Liver (tissue), 9 donors: ENCODE measurements around the gene BLOC1S1. TPM values are rescaled to one million over a fixed set of nuclear protein-coding genes. Genes with fewer than 3 reads are reported as not detected.

Experiments
- DNase-seq: peaks from one replicate; pipeline ENCODE4 v3.0.0-alpha.2; 2017; ENCODE audit warnings: low spot score
- H3K27ac ChIP-seq, 2 donors: one replicate each; pipeline ENCODE4 v1.7.0; 2013; ENCODE audit warnings: inconsistent platforms in 2 of 2, low read length in 2 of 2, control low read depth in 1 of 2, low read depth in 1 of 2, mild to moderate bottlenecking in 1 of 2
- H3K27me3 ChIP-seq, 4 donors: one replicate each; pipeline versions ENCODE4 v1.6.1 to v1.7.0; 2013; ENCODE audit warnings: low read length in 3 of 4, inconsistent platforms in 1 of 4, mild to moderate bottlenecking in 1 of 4, moderate library complexity in 1 of 4; ENCODE audit not compliant: control insufficient read depth in 4 of 4, insufficient read depth in 4 of 4
- H3K36me3 ChIP-seq, 4 donors: one replicate each; pipeline versions ENCODE4 v1.6.1 to v1.7.0; 2013; ENCODE audit warnings: low read length in 3 of 4, mild to moderate bottlenecking in 3 of 4, low read depth in 1 of 4, moderate library complexity in 1 of 4; ENCODE audit not compliant: control insufficient read depth in 4 of 4, insufficient read depth in 3 of 4
- H3K4me1 ChIP-seq, 4 donors: one replicate each; pipeline versions ENCODE4 v1.6.1 to v1.7.0; 2013; ENCODE audit warnings: low read length in 3 of 4, mild to moderate bottlenecking in 3 of 4, moderate library complexity in 1 of 4; ENCODE audit not compliant: control insufficient read depth in 4 of 4, insufficient read depth in 4 of 4
- H3K4me3 ChIP-seq, 3 donors: one replicate each; pipeline versions ENCODE4 v1.6.1 to v1.7.0; 2013; ENCODE audit warnings: low read length in 3 of 3, control low read depth in 1 of 3, low read depth in 1 of 3, mild to moderate bottlenecking in 1 of 3
- H3K9ac ChIP-seq, 2 donors: one replicate each; pipeline ENCODE4 v1.7.0; 2013; ENCODE audit warnings: low read length in 2 of 2, mild to moderate bottlenecking in 2 of 2, moderate library complexity in 2 of 2, control low read depth in 1 of 2, low read depth in 1 of 2
- H3K9me3 ChIP-seq, 4 donors: one replicate each; pipeline versions ENCODE4 v1.6.1 to v1.7.0; 2013; ENCODE audit warnings: low read length in 3 of 4; ENCODE audit not compliant: control insufficient read depth in 4 of 4
- FOXA1 ChIP-seq: IDR thresholded peaks from 2 replicates; pipeline ENCODE4 v1.6.1; 2016; ENCODE audit warnings: antibody characterized with exemption
- FOXA2 ChIP-seq: IDR thresholded peaks from 2 replicates; pipeline ENCODE4 v1.6.1; 2016; ENCODE audit warnings: antibody characterized with exemption
- GABPA ChIP-seq, 2 donors: IDR thresholded peaks in 1 of 2; conservative IDR thresholded peaks in 1 of 2; 2 replicates each; pipeline ENCODE4 v1.6.1; 2016; ENCODE audit warnings: antibody characterized with exemption in 2 of 2, mild to moderate bottlenecking in 1 of 2, moderate library complexity in 1 of 2
- HNF4A ChIP-seq, 2 donors: conservative IDR thresholded peaks; 2 replicates each; pipeline ENCODE4 v1.6.1; 2016; ENCODE audit warnings: antibody characterized with exemption in 2 of 2, mild to moderate bottlenecking in 2 of 2
- MAX ChIP-seq: IDR thresholded peaks from 2 replicates; pipeline ENCODE4 v1.6.1; 2016; ENCODE audit warnings: antibody characterized with exemption
- NR2F2 ChIP-seq: IDR thresholded peaks from 2 replicates; pipeline ENCODE4 v1.6.1; 2016; ENCODE audit warnings: antibody characterized with exemption
- RAD21 ChIP-seq, 2 donors: IDR thresholded peaks; 2 replicates each; pipeline ENCODE4 v1.6.1; 2016; ENCODE audit warnings: antibody characterized with exemption in 2 of 2, mild to moderate bottlenecking in 2 of 2
- RXRA ChIP-seq, 2 donors: IDR thresholded peaks; 2 replicates each; pipeline ENCODE4 v1.6.1; 2017 to 2018; ENCODE audit warnings: antibody characterized with exemption in 2 of 2, mild to moderate bottlenecking in 1 of 2
- SP1 ChIP-seq: IDR thresholded peaks from 2 replicates; pipeline ENCODE4 v1.6.1; 2018; ENCODE audit warnings: antibody characterized with exemption, mild to moderate bottlenecking
- TAF1 ChIP-seq: conservative IDR thresholded peaks from 2 replicates; pipeline ENCODE4 v1.6.1; 2016; ENCODE audit warnings: antibody characterized with exemption, mild to moderate bottlenecking
- YY1 ChIP-seq: IDR thresholded peaks from 2 replicates; pipeline ENCODE4 v1.6.1; 2016; ENCODE audit warnings: antibody characterized with exemption, mild to moderate bottlenecking
- WGBS: extraction: QIAGEN DNeasy Blood & Tissue Kit; methylation state at CpG from one replicate; pipeline ENCODE4 v1.1.7; 2013; 5-methylcytosine and 5-hydroxymethylcytosine counted together
- polyA plus RNA-seq, 2 donors: library from polyadenylated mRNA; stranded (reverse) in 1 of 2; unstranded in 1 of 2; fragments of 200-250 nt in 1 of 2; fragments of >200 nt in 1 of 2; fragmentation: Nextera tagmentation in 1 of 2; extraction: Ambion mirVana in 1 of 2; gene quantifications; one replicate each; pipeline versions ENCODE4 v1.2.1 to v1.2.3, GENCODE V29; 2013 to 2015
- total RNA-seq, 2 donors: library from RNA; depleted of rRNA; stranded (reverse); fragments of >200 nt; gene quantifications; one replicate each; pipeline ENCODE4 v1.2.3, GENCODE V29; 2014
- TF ChIP-seq, protein P1 (sequence below): fragments of 150-350 bp; IDR thresholded peaks from 2 replicates; pipeline ENCODE4 v1.5.1; 2017; ENCODE audit warnings: improper control_type of control experiment, low read depth, low read length; ENCODE audit not compliant: missing input control
- TF ChIP-seq, protein P2 (sequence below): IDR thresholded peaks from 2 replicates; pipeline ENCODE4 v1.6.1; 2016; ENCODE audit warnings: antibody characterized with exemption
- TF ChIP-seq, protein P3 (sequence below): IDR thresholded peaks from 2 replicates; pipeline ENCODE4 v1.6.1; 2016; ENCODE audit warnings: antibody characterized with exemption
- TF ChIP-seq, protein P4 (sequence below): IDR thresholded peaks from 2 replicates; pipeline ENCODE4 v1.6.1; 2016; ENCODE audit warnings: antibody characterized with exemption, mild to moderate bottlenecking
- donor health status: healthy.
- donor health status: healthy.
- donor health status: healthy.
- donor health status: healthy.
- donor health status: healthy.

Gene BLOC1S1
- total and polyA plus RNA-seq, 4 donors: 43.7 to 150 (median 115) TPM

- WGBS: 90% methylated on average over 7 of the region's 7 CpGs
- Histone ChIP-seq H3K36me3 (no peaks in the 10 kb centered on the region), H3K27ac (no peak overlapping the region), H3K4me3 (no peak overlapping the region), H3K9me3 (no peaks in the 10 kb centered on the region), H3K27me3 (no peaks in the 10 kb centered on the region), H3K9ac (no peak overlapping the region), H3K4me1 (no peaks in the 10 kb centered on the region)
- TF ChIP-seq RAD21 (IDR thresholded peaks at IDR 0.05) (no peak), SP1 (no peak), MAX (no peak), FOXA1 (no peak), YY1 (no peak)
- TF ChIP-seq, protein P1, sequence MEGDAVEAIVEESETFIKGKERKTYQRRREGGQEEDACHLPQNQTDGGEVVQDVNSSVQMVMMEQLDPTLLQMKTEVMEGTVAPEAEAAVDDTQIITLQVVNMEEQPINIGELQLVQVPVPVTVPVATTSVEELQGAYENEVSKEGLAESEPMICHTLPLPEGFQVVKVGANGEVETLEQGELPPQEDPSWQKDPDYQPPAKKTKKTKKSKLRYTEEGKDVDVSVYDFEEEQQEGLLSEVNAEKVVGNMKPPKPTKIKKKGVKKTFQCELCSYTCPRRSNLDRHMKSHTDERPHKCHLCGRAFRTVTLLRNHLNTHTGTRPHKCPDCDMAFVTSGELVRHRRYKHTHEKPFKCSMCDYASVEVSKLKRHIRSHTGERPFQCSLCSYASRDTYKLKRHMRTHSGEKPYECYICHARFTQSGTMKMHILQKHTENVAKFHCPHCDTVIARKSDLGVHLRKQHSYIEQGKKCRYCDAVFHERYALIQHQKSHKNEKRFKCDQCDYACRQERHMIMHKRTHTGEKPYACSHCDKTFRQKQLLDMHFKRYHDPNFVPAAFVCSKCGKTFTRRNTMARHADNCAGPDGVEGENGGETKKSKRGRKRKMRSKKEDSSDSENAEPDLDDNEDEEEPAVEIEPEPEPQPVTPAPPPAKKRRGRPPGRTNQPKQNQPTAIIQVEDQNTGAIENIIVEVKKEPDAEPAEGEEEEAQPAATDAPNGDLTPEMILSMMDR: no peak
- TF ChIP-seq, protein P2, sequence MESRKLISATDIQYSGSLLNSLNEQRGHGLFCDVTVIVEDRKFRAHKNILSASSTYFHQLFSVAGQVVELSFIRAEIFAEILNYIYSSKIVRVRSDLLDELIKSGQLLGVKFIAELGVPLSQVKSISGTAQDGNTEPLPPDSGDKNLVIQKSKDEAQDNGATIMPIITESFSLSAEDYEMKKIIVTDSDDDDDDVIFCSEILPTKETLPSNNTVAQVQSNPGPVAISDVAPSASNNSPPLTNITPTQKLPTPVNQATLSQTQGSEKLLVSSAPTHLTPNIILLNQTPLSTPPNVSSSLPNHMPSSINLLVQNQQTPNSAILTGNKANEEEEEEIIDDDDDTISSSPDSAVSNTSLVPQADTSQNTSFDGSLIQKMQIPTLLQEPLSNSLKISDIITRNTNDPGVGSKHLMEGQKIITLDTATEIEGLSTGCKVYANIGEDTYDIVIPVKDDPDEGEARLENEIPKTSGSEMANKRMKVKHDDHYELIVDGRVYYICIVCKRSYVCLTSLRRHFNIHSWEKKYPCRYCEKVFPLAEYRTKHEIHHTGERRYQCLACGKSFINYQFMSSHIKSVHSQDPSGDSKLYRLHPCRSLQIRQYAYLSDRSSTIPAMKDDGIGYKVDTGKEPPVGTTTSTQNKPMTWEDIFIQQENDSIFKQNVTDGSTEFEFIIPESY: no peak
- TF ChIP-seq, protein P3, sequence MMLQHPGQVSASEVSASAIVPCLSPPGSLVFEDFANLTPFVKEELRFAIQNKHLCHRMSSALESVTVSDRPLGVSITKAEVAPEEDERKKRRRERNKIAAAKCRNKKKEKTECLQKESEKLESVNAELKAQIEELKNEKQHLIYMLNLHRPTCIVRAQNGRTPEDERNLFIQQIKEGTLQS: no peak
- DNase-seq: no peak
Observed at GRCh38 chr12:55697686-55698085, 18.2 kb upstream of the BLOC1S1 start.

- no peak overlapping the region for H3K4me3 ChIP-seq
- DNase-seq: no peak
- no peak overlapping the region for H3K9ac ChIP-seq
- H3K9me3 ChIP-seq: no peaks in the 10 kb centered on the region
- no peaks in the 10 kb centered on the region for H3K27me3 ChIP-seq
- H3K4me1 ChIP-seq: no peaks in the 10 kb centered on the region
- H3K27ac ChIP-seq: no peak overlapping the region
- 95% methylated on average over 16 of the region's 16 CpGs for WGBS
- TF ChIP-seq MAX: no peak
- TF ChIP-seq RXRA (IDR thresholded peaks at IDR 0.05): no peak
- TF ChIP-seq FOXA1: no peak
- no peak for TF ChIP-seq HNF4A (conservative IDR thresholded peaks at IDR 0.05)
- no peak for TF ChIP-seq FOXA2
- TF ChIP-seq, protein P4, sequence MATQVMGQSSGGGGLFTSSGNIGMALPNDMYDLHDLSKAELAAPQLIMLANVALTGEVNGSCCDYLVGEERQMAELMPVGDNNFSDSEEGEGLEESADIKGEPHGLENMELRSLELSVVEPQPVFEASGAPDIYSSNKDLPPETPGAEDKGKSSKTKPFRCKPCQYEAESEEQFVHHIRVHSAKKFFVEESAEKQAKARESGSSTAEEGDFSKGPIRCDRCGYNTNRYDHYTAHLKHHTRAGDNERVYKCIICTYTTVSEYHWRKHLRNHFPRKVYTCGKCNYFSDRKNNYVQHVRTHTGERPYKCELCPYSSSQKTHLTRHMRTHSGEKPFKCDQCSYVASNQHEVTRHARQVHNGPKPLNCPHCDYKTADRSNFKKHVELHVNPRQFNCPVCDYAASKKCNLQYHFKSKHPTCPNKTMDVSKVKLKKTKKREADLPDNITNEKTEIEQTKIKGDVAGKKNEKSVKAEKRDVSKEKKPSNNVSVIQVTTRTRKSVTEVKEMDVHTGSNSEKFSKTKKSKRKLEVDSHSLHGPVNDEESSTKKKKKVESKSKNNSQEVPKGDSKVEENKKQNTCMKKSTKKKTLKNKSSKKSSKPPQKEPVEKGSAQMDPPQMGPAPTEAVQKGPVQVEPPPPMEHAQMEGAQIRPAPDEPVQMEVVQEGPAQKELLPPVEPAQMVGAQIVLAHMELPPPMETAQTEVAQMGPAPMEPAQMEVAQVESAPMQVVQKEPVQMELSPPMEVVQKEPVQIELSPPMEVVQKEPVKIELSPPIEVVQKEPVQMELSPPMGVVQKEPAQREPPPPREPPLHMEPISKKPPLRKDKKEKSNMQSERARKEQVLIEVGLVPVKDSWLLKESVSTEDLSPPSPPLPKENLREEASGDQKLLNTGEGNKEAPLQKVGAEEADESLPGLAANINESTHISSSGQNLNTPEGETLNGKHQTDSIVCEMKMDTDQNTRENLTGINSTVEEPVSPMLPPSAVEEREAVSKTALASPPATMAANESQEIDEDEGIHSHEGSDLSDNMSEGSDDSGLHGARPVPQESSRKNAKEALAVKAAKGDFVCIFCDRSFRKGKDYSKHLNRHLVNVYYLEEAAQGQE: no peak
- no peak for TF ChIP-seq GABPA (IDR thresholded peaks at IDR 0.05 in 1 of 2, conservative IDR thresholded peaks at IDR 0.05 in 1 of 2)
- TF ChIP-seq NR2F2: no peak
- no peak for TF ChIP-seq TAF1
- no peak for TF ChIP-seq YY1
- TF ChIP-seq RAD21 (IDR thresholded peaks at IDR 0.05): no peak
- no peaks in the 10 kb centered on the region for H3K36me3 ChIP-seq
Observed at GRCh38 chr12:55698241-55698955, 17.4 kb upstream of the BLOC1S1 start.
